Diencephalon (tissue), 1 donor: ENCODE measurements around the gene LIN37. TPM values are rescaled to one million over a fixed set of nuclear protein-coding genes. Genes with fewer than 3 reads are reported as not detected.

Experiments used
- total RNA-seq: library from RNA; depleted of rRNA; stranded (reverse); fragments of >200 nt; gene quantifications from one replicate; pipeline ENCODE4 v1.2.3, GENCODE V29; 2014

LIN37 gene
- 12.0 TPM for total RNA-seq

DNA sequence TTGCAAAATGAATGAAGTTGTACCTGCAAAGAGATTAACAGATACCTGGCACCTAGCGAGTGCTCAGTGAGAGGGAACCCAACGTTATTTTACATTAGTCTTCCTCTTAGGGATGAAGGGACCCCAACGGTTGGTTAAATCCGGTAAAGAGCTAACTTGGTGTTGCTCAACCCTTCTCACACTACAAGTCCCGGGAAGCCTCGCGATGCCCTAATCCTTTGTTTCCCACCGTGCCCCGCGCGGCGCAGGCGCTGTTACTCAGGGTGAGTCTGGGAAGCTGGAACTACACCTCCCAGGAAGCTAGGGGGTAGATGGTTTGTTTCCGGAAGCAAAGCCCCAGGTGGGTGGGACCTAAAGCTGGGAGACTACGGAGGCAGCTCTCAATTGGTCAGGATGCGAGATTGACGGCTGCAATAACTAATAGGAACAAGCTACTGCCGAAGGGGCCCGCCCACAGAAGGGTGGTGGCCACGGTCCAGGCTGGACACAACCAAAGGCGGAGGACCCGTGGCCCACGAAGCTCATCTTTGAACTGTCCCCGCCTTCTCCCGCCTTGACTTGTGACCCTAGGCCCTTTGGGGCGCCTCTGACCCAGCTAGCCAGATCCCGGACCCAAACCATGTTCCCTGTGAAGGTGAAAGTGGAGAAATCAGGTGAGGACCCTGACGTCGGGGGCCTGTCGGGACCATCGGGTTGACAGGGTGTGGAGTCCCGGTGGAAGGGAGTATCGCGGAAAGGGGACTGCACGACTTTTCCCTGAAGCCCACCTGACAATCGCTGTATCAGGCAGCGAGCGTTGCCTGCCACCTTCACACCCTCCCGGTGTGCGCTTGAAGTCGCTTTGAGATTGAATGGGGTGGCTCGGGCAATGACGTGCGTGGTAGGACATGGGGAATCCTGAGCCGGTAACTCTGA, at the start of gene LIN37:
Gene LIN37 (plus strand): TSS at position 471 of the 915 bp plus-strand sequence. CDS start 149 bp downstream, at position 620.

GRCh38 chr19:35704218-35704617, 44.2 kb upstream of the LIN37 start, which contains the start of gene ZBTB32:
ZBTB32 (plus strand) TSS chr19:35704558; CDS start chr19:35714627, 10,069 bp downstream.

GRCh38 chr19:35717665-35718344, 30.6 kb upstream of the LIN37 start, which contains the start of gene KMT2B:
KMT2B (plus strand) TSS chr19:35718003; CDS start chr19:35718019, 16 bp downstream.

GRCh38 chr19:35742121-35742724, 6.2 kb upstream of the LIN37 start, which contains the start of gene IGFLR1:
IGFLR1 (minus strand) TSS chr19:35742452; CDS start chr19:35741180, 1,272 bp downstream.

GRCh38 chr19:35745328-35746086, 2.9 kb upstream of the LIN37 start, which contains the start of the genes PSENEN and U2AF1L4:
PSENEN (plus strand) TSS chr19:35745651; CDS start chr19:35745931, 280 bp downstream.
U2AF1L4 (minus strand) TSS chr19:35745418; CDS start chr19:35745391, 27 bp downstream.

GRCh38 chr19:35756377-35757230, 8.2 kb downstream of the LIN37 start, which contains the start of gene HSPB6:
HSPB6 (minus strand) TSS chr19:35757029; CDS start chr19:35757008, 21 bp downstream.

GRCh38 chr19:35757749-35758608, 9.6 kb downstream of the LIN37 start, which contains the start of gene PROSER3:
PROSER3 (plus strand) TSS chr19:35758176; CDS start chr19:35758216, 40 bp downstream.

GRCh38 chr19:35775298-35776101, 27.1 kb downstream of the LIN37 start, which contains the start of gene ARHGAP33:
ARHGAP33 (plus strand) TSS chr19:35775564; CDS start chr19:35775659, 95 bp downstream.

Other genes starting within 250 kb of the LIN37 start
- 15.5 TPM for gene DMKN, start 234.9 kb upstream of the LIN37 start, total RNA-seq
- not detected for gene SBSN, start 220.3 kb upstream of the LIN37 start, total RNA-seq
- gene GAPDHS, start 215.1 kb upstream of the LIN37 start, total RNA-seq, result not detected
- gene TMEM147, start 202.9 kb upstream of the LIN37 start, total RNA-seq, result 61.1 TPM
- gene ATP4A, start 184.9 kb upstream of the LIN37 start, total RNA-seq, result not detected
- gene PMIS2, start 162.4 kb upstream of the LIN37 start, total RNA-seq, result not detected
- gene HAUS5, start 135.8 kb upstream of the LIN37 start, total RNA-seq, result 6.0 TPM
- gene RBM42, start 119.5 kb upstream of the LIN37 start, total RNA-seq, result 18.2 TPM
- gene ETV2, start 106.8 kb upstream of the LIN37 start, total RNA-seq, result 0.46 TPM
- gene COX6B1, start 100.3 kb upstream of the LIN37 start, total RNA-seq, result 199 TPM
- gene UPK1A, start 82.1 kb upstream of the LIN37 start, total RNA-seq, result not detected
- not detected for gene ZBTB32, start 44.0 kb upstream of the LIN37 start, total RNA-seq
- gene KMT2B, start 30.6 kb upstream of the LIN37 start, total RNA-seq, result 6.2 TPM
- 0.46 TPM for gene IGFLR1, start 6.1 kb upstream of the LIN37 start, total RNA-seq
- 10.8 TPM for gene U2AF1L4, start 3.2 kb upstream of the LIN37 start, total RNA-seq
- 23.5 TPM for gene PSENEN, start 2.9 kb upstream of the LIN37 start, total RNA-seq
- 0.23 TPM for gene HSPB6, start 8.5 kb downstream of the LIN37 start, total RNA-seq
- gene PROSER3, start 9.6 kb downstream of the LIN37 start, total RNA-seq, result 5.5 TPM
- gene ARHGAP33, start 27.0 kb downstream of the LIN37 start, total RNA-seq, result 68.0 TPM
- not detected for gene PRODH2, start 64.3 kb downstream of the LIN37 start, total RNA-seq
- gene NPHS1, start 103.9 kb downstream of the LIN37 start, total RNA-seq, result 0.46 TPM
- gene KIRREL2, start 108.3 kb downstream of the LIN37 start, total RNA-seq, result 1.8 TPM
- 328 TPM for gene APLP1, start 120.0 kb downstream of the LIN37 start, total RNA-seq
- gene NFKBID, start 152.0 kb downstream of the LIN37 start, total RNA-seq, result 2.8 TPM
- 0.92 TPM for gene HCST, start 154.0 kb downstream of the LIN37 start, total RNA-seq
- gene TYROBP, start 159.7 kb downstream of the LIN37 start, total RNA-seq, result 5.5 TPM
- 21.2 TPM for gene LRFN3, start 187.8 kb downstream of the LIN37 start, total RNA-seq
- 17.3 TPM for gene SDHAF1, start 246.6 kb downstream of the LIN37 start, total RNA-seq